H1 (cell line): Measurements from ENCODE around the gene ADAM19. TPM values are rescaled to one million over a fixed set of nuclear protein-coding genes. Genes with fewer than 3 reads are reported as not detected.

ENCODE experiments used
- CTCF ChIA-PET: fragments of 300-600 bp; sonication (Branson Sonifier 250); formaldehyde crosslinking; loops from one replicate; lab custom pipeline; 2021; ENCODE audit not compliant: partially characterized antibody; lab: Charles Lee
- POLR2A ChIA-PET: fragments of 300-600 bp; sonication (Branson Sonifier 250); formaldehyde crosslinking; loops from one replicate; lab custom pipeline; 2021; ENCODE audit warnings: inconsistent platforms; ENCODE audit not compliant: partially characterized antibody; lab: Charles Lee
- DNase-seq, 2 experiments: peaks; one replicate each; pipeline versions ENCODE4 v3.0.0 to v3.0.0-alpha.2; 2010 to 2022; ENCODE audit warnings: low spot score in 2 of 2, low read depth in 1 of 2, mixed read lengths in 1 of 2
- FAIRE-seq: peaks from 2 replicates; lab custom pipeline; 2011; peaks lifted over from hg19 to GRCh38; lab: Jason Lieb, UNC
- H2AFZ ChIP-seq: 2 replicates; pipeline ENCODE4 v1.8.1; 2012; ENCODE audit warnings: low read length, inconsistent platforms
- H2AK5ac ChIP-seq: 2 replicates; pipeline ENCODE4 v1.6.1; 2013; ENCODE audit warnings: low read depth, low read length
- H2BK120ac ChIP-seq: replicated peaks from 2 replicates; pipeline ENCODE3; 2013; ENCODE audit warnings: low read depth, low read length, inconsistent platforms
- H2BK12ac ChIP-seq: 2 replicates; pipeline ENCODE4 v1.6.1; 2013; ENCODE audit warnings: low read depth, low read length
- H2BK15ac ChIP-seq: 2 replicates; pipeline ENCODE4 v1.6.1; 2013; ENCODE audit warnings: low read length
- H2BK20ac ChIP-seq: 2 replicates; pipeline ENCODE4 v1.6.1; 2013; ENCODE audit warnings: low read length
- H2BK5ac ChIP-seq: 2 replicates; pipeline ENCODE4 v1.6.1; 2013; ENCODE audit warnings: low read depth, low read length
- H3K14ac ChIP-seq: 2 replicates; pipeline ENCODE4 v1.6.1; 2013; ENCODE audit warnings: inconsistent platforms; ENCODE audit not compliant: insufficient read length
- H3K18ac ChIP-seq: 2 replicates; pipeline ENCODE4 v1.6.1; 2013; ENCODE audit warnings: low read length; ENCODE audit errors: extremely low read depth
- H3K23ac ChIP-seq: 2 replicates; pipeline ENCODE4 v1.6.1; 2013; ENCODE audit warnings: inconsistent platforms; ENCODE audit not compliant: insufficient read length
- H3K23me2 ChIP-seq: 2 replicates; pipeline ENCODE4 v1.6.1; 2013; ENCODE audit warnings: low read depth, low read length
- H3K27ac ChIP-seq: 2 replicates; pipeline ENCODE4 v1.6.1; 2011; ENCODE audit warnings: low read depth, low read length, inconsistent platforms
- H3K27me3 ChIP-seq, 4 experiments: replicated peaks in 1 of 4; 1 replicate in 1 of 4; 2 replicates in 3 of 4; pipeline versions ENCODE4 v1.6.1 to v1.8.1; 2011 to 2013; ENCODE audit warnings: low read length in 3 of 4, mild to moderate bottlenecking in 3 of 4, inconsistent platforms in 2 of 4, mixed read lengths in 2 of 4, moderate library complexity in 1 of 4; ENCODE audit not compliant: control insufficient read depth in 3 of 4, insufficient read depth in 3 of 4; ENCODE audit errors: extremely low read depth in 1 of 4
- H3K36me3 ChIP-seq, 4 experiments: 2 replicates each; pipeline versions ENCODE4 v1.6.1 to v1.8.1; 2011 to 2013; ENCODE audit warnings: mild to moderate bottlenecking in 4 of 4, low read length in 3 of 4, moderate library complexity in 2 of 4, control low read depth in 1 of 4, inconsistent platforms in 1 of 4; ENCODE audit not compliant: insufficient read depth in 4 of 4, control insufficient read depth in 2 of 4
- H3K4ac ChIP-seq: replicated peaks from 2 replicates; pipeline ENCODE3; 2013; ENCODE audit warnings: low read length, low read depth, mixed read lengths, inconsistent platforms; ENCODE audit not compliant: insufficient read length
- H3K4me1 ChIP-seq, 4 experiments: replicated peaks in 1 of 4; 1 replicate in 1 of 4; 2 replicates in 3 of 4; pipeline versions ENCODE4 v1.6.1 to v1.8.1; 2011 to 2013; ENCODE audit warnings: low read length in 3 of 4, inconsistent platforms in 2 of 4, mixed read lengths in 1 of 4; ENCODE audit not compliant: insufficient read depth in 4 of 4, control insufficient read depth in 3 of 4
- H3K4me2 ChIP-seq, 2 experiments: 2 replicates each; pipeline versions ENCODE4 v1.6.1 to v1.8.1; 2011 to 2013; ENCODE audit warnings: low read depth in 2 of 2, low read length in 2 of 2, control low read depth in 1 of 2, inconsistent platforms in 1 of 2, mild to moderate bottlenecking in 1 of 2; ENCODE audit not compliant: insufficient read depth in 1 of 2
- H3K4me3 ChIP-seq, 4 experiments: fragments of 200-600, 300-600 bp in 1 of 4; sonication (generic), shearing (Covaris generic), sonication (Bioruptor Twin) in 1 of 4; 2 replicates each; pipeline versions ENCODE4 v1.5.1 to v1.8.1; 2011 to 2016; ENCODE audit warnings: low read length in 4 of 4, low read depth in 3 of 4, control low read depth in 2 of 4, inconsistent platforms in 2 of 4, mild to moderate bottlenecking in 2 of 4, mixed read lengths in 1 of 4, moderate library complexity in 1 of 4; ENCODE audit not compliant: insufficient read depth in 2 of 4; ENCODE audit errors: extremely low read depth in 1 of 4
- H3K56ac ChIP-seq: replicated peaks from 2 replicates; pipeline ENCODE3; 2013; ENCODE audit warnings: low read depth, mild to moderate bottlenecking, mixed read lengths, low read length, inconsistent platforms; ENCODE audit not compliant: insufficient read length
- H3K79me1 ChIP-seq: 2 replicates; pipeline ENCODE4 v1.6.1; 2013; ENCODE audit warnings: low read depth, low read length, control low read depth
- H3K79me2 ChIP-seq, 2 experiments: 2 replicates each; pipeline versions ENCODE4 v1.6.1 to v1.8.1; 2012 to 2013; ENCODE audit warnings: low read length in 2 of 2, mild to moderate bottlenecking in 2 of 2, inconsistent platforms in 1 of 2; ENCODE audit not compliant: insufficient read depth in 2 of 2, control insufficient read depth in 1 of 2
- H3K9ac ChIP-seq, 4 experiments: replicated peaks in 1 of 4; 1 replicate in 1 of 4; 2 replicates in 3 of 4; pipeline versions ENCODE4 v1.6.1 to v1.8.1; 2011 to 2013; ENCODE audit warnings: low read depth in 3 of 4, low read length in 3 of 4, control low read depth in 2 of 4, mild to moderate bottlenecking in 2 of 4, moderate library complexity in 2 of 4, inconsistent platforms in 1 of 4; ENCODE audit errors: extremely low read depth in 1 of 4
- H3K9me3 ChIP-seq, 2 experiments: 2 replicates each; pipeline versions ENCODE4 v1.6.1 to v1.8.1; 2012 to 2013; ENCODE audit warnings: mild to moderate bottlenecking in 2 of 2, moderate library complexity in 2 of 2, control low read depth in 1 of 2, inconsistent platforms in 1 of 2, low read depth in 1 of 2, low read length in 1 of 2, mixed read lengths in 1 of 2; ENCODE audit not compliant: insufficient read depth in 2 of 2
- H4K20me1 ChIP-seq, 2 experiments: replicated peaks in 1 of 2; 2 replicates each; pipeline versions ENCODE3 to v1.8.1; 2011 to 2013; ENCODE audit warnings: inconsistent platforms in 2 of 2, low read length in 2 of 2, mild to moderate bottlenecking in 1 of 2; ENCODE audit not compliant: insufficient read depth in 2 of 2, control insufficient read depth in 1 of 2
- H4K5ac ChIP-seq: 2 replicates; pipeline ENCODE4 v1.6.1; 2013; ENCODE audit warnings: low read length, low read depth, mixed read lengths, inconsistent platforms; ENCODE audit not compliant: insufficient read length
- H4K8ac ChIP-seq: 2 replicates; pipeline ENCODE4 v1.8.0; 2013; ENCODE audit warnings: mild to moderate bottlenecking, moderate library complexity, low read length, inconsistent platforms; ENCODE audit not compliant: insufficient read depth; ENCODE audit errors: extremely low read depth
- H4K91ac ChIP-seq: replicated peaks from 2 replicates; pipeline ENCODE3; 2013; ENCODE audit warnings: low read length, mixed read lengths, inconsistent platforms; ENCODE audit not compliant: insufficient read length
- ASH2L ChIP-seq: fragments of 200-600, 300-600 bp; sonication (generic); IDR thresholded peaks from one replicate; pipeline ENCODE4 v1.7.1; 2017; ENCODE audit warnings: low read length
- BACH1 ChIP-seq: IDR thresholded peaks from 2 replicates; pipeline ENCODE4 v1.6.1; 2012; ENCODE audit warnings: low read length, improper control_type of control experiment
- CBX5 ChIP-seq: fragments of 300-800, 300-1000 bp; sonication (generic); IDR thresholded peaks from 2 replicates; pipeline ENCODE4 v1.7.1; 2016; ENCODE audit warnings: antibody characterized with exemption, low read length, low read depth
- CBX8 ChIP-seq: fragments of 300-800, 300-1000 bp; sonication (generic); IDR thresholded peaks from 2 replicates; pipeline ENCODE4 v1.7.1; 2016; ENCODE audit warnings: low read depth, low read length, borderline replicate concordance
- CEBPB ChIP-seq: IDR thresholded peaks from 2 replicates; pipeline ENCODE4 v1.6.1; 2012; ENCODE audit warnings: low read depth, low read length
- CHD1 ChIP-seq: IDR thresholded peaks from 2 replicates; pipeline ENCODE4 v1.6.1; 2012; ENCODE audit warnings: low read depth, low read length, improper control_type of control experiment
- CREB1 ChIP-seq: IDR thresholded peaks from 2 replicates; pipeline ENCODE4 v1.6.1; 2012; ENCODE audit warnings: inconsistent platforms
- E2F6 ChIP-seq: IDR thresholded peaks from 2 replicates; pipeline ENCODE4 v1.6.1; 2012; ENCODE audit warnings: inconsistent platforms
- EP300 ChIP-seq, 2 experiments: IDR thresholded peaks; 1 replicate in 1 of 2; 2 replicates in 1 of 2; pipeline ENCODE4 v1.6.1; 2011 to 2012; ENCODE audit warnings: low read depth in 2 of 2, low read length in 2 of 2, mild to moderate bottlenecking in 2 of 2, borderline replicate concordance in 1 of 2, inconsistent platforms in 1 of 2, moderate library complexity in 1 of 2
- HDAC6 ChIP-seq: IDR thresholded peaks from one replicate; pipeline ENCODE4 v1.7.1; 2012; ENCODE audit warnings: low read depth, mild to moderate bottlenecking, inconsistent platforms, low read length, moderate library complexity
- JUN ChIP-seq: IDR thresholded peaks from 2 replicates; pipeline ENCODE4 v1.6.1; 2011; ENCODE audit warnings: low read depth, mild to moderate bottlenecking, improper control_type of control experiment, low read length
- RFX5 ChIP-seq: IDR thresholded peaks from 2 replicates; pipeline ENCODE4 v1.6.1; 2011; ENCODE audit warnings: low read depth, low read length, improper control_type of control experiment, borderline replicate concordance
- SP1 ChIP-seq: IDR thresholded peaks from 2 replicates; pipeline ENCODE4 v1.6.1; 2011; ENCODE audit warnings: low read depth, low read length
- SP4 ChIP-seq: IDR thresholded peaks from 2 replicates; pipeline ENCODE4 v1.6.1; 2012; ENCODE audit warnings: low read length, inconsistent platforms
- WGBS, 2 experiments: shearing (Covaris generic) in 1 of 2; methylation state at CpG; one replicate each; pipeline versions ENCODE4 v1.1.6 to v1.1.7; 2013 to 2015; ENCODE audit warnings: low lambda C conversion rate in 2 of 2, mixed read lengths in 2 of 2, inconsistent platforms in 1 of 2, low coverage in 1 of 2, missing lambda C conversion rate in 1 of 2; ENCODE audit not compliant: insufficient replicate concordance in 2 of 2, insufficient coverage in 1 of 2, insufficient read length in 1 of 2; ENCODE audit errors: extremely low coverage in 1 of 2, missing lambda C conversion rate in 1 of 2; 5-methylcytosine and 5-hydroxymethylcytosine counted together
- polyA plus RNA-seq, 7 experiments: library from polyadenylated mRNA; depleted of rRNA in 3 of 7; stranded (reverse) in 5 of 7; unstranded in 2 of 7; fragments of >200 nt in 5 of 7; fragments of 200-250 nt in 2 of 7; gene quantifications; 1 replicate in 5 of 7; 2 replicates in 1 of 7; 4 replicates in 1 of 7; pipeline versions ENCODE4 v1.2.1 to v1.2.3, GENCODE V29; 2011 to 2013; ENCODE audit warnings: missing spikeins in 2 of 7, mixed read lengths in 2 of 7
- total RNA-seq: library from RNA; stranded (reverse); fragmentation: NEBNext Ultra II Directional; extraction: Animal tissue kit (Norgen Biotek cat#: 25700); gene quantifications from 2 replicates; pipeline ENCODE4 v1.2.1, GENCODE V29; 2021

The ADAM19 gene
- total and polyA plus RNA-seq, 2 of the 8 experiments (the other 6 are each of a cell fraction or from before 2014, with no cell fraction given) = 6.5 to 22.7 TPM

- 0 out of 2 replicates have a peak overlapping the region, but pooled peaks have one; percentile 5 for H2BK15ac ChIP-seq
- no peak overlapping the region for H2BK120ac ChIP-seq
- WGBS, 2 experiments = 95% methylated on average over 4 of the region's 4 CpGs; no CpG with 5 or more reads in 1 of the 2 experiments
- H2BK5ac ChIP-seq = no peak overlapping the region
- FAIRE-seq = no peak
- H2AFZ ChIP-seq = no peak overlapping the region
- H3K23ac ChIP-seq = no peak overlapping the region
- H3K4me1 ChIP-seq = peaks cover 0 to 7% (median 1%) of the 10 kb centered on the region in 4 experiments; a peak in 3 of 7 replicates
- H3K18ac ChIP-seq = no peak overlapping the region
- no peak overlapping the region for H4K5ac ChIP-seq
- H3K36me3 ChIP-seq = no peaks in the 10 kb centered on the region
- no peak overlapping the region for H3K4me2 ChIP-seq
- H3K79me1 ChIP-seq = no peaks in the 10 kb centered on the region; the same call in none of the 2 replicates
- no peaks in the 10 kb centered on the region for H4K20me1 ChIP-seq
- H3K23me2 ChIP-seq = no peaks in the 10 kb centered on the region
- no peaks in the 10 kb centered on the region for H3K27me3 ChIP-seq
- H2BK12ac ChIP-seq = no peak overlapping the region
- H4K91ac ChIP-seq = no peak overlapping the region
- no peak overlapping the region for H3K9ac ChIP-seq
- H3K9me3 ChIP-seq = no peaks in the 10 kb centered on the region
- H3K14ac ChIP-seq = no peak overlapping the region
- ChIA-PET CTCF (interaction anchor here (0.9 to 1.4 kb wide), 3 partner anchors 10 to 69 kb away, joined by 3 to 6 read pairs (median 3); no protein-coding TSS in a partner anchor), POLR2A (interaction anchor here (1.0 kb wide), 1 partner anchor 21 kb away, joined by 3 read pairs; no protein-coding TSS in a partner anchor)
- H3K4me3 ChIP-seq = no peak overlapping the region
- no peak overlapping the region for H2BK20ac ChIP-seq
- DNase-seq = no peak
- H3K4ac ChIP-seq = no peak overlapping the region
- H3K56ac ChIP-seq = no peak overlapping the region
- H2AK5ac ChIP-seq = no peak overlapping the region
- H4K8ac ChIP-seq = no peak overlapping the region
- no peaks in the 10 kb centered on the region for H3K79me2 ChIP-seq
- H3K27ac ChIP-seq = no peak overlapping the region
- TF ChIP-seq ASH2L (no peak), SP4 (no peak), CEBPB (no peak), E2F6 (no peak), HDAC6 (no peak), CHD1 (no peak), JUN (no peak), EP300 (IDR thresholded peaks at IDR 0.05; ENCODE audit: borderline replicate concordance in 1 of 2, low read depth in 2 of 2, low read length in 2 of 2) (no peak), BACH1 (no peak), CBX8 (no peak), CREB1 (no peak), CBX5 (no peak), RFX5 (no peak), SP1 (no peak)
Observed at GRCh38 chr5:157545610-157546310, 29.8 kb downstream of the ADAM19 start.
